Activated T-cell treated with anti-CD3 and anti-CD28 coated beads for 4 hours (primary cell): ENCODE measurements around the gene CERS5.
A peak's percentile ranks its signal among the peaks of the same experiment; 100 is the strongest.
"Not testable (repeated sequence)": the region's sequence is repeated elsewhere in the genome, so short reads cannot be mapped to it uniquely, and the experiment has no call there.

Source experiments
- DNase-seq: peaks from one replicate; pipeline ENCODE4 v3.0.0-alpha.2; 2020

The CERS5 gene

GRCh38 chr12:50186681-50187080 is 19.5 kb upstream of the CERS5 start:
- no peak for DNase-seq

GRCh38 chr12:50185970-50186663 is 18.9 kb upstream of the CERS5 start:
- no peak for DNase-seq

- no peak for DNase-seq
Measured at GRCh38 chr12:50185301-50185895, 18.2 kb upstream of the CERS5 start.

- DNase-seq: no peak
Measured at GRCh38 chr12:50184261-50184660, 17.1 kb upstream of the CERS5 start.

GRCh38 chr12:50182461-50182860 is 15.3 kb upstream of the CERS5 start:
- no peak for DNase-seq

- no peak for DNase-seq
Measured at GRCh38 chr12:50181691-50182090, 14.5 kb upstream of the CERS5 start.

GRCh38 chr12:50175716-50176026 is 8.5 kb upstream of the CERS5 start:
- DNase-seq: no peak

GRCh38 chr12:50174971-50175715 is 8.0 kb upstream of the CERS5 start:
- no peak for DNase-seq

- DNase-seq: peak; percentile 32
Measured at GRCh38 chr12:50166799-50167048, 445 bp downstream of the CERS5 start.

GRCh38 chr12:50164963-50165362 is 2.2 kb downstream of the CERS5 start:
- DNase-seq: no peak

- no peak for DNase-seq
Measured at GRCh38 chr12:50162230-50162629, 4.9 kb downstream of the CERS5 start.

- no peak for DNase-seq
Measured at GRCh38 chr12:50160643-50161042, 6.5 kb downstream of the CERS5 start.

GRCh38 chr12:50157259-50157658 is 9.9 kb downstream of the CERS5 start:
- no peak for DNase-seq

- no peak for DNase-seq
Measured at GRCh38 chr12:50156641-50157040, 10.5 kb downstream of the CERS5 start.

GRCh38 chr12:50154947-50155346 is 12.2 kb downstream of the CERS5 start:
- not testable (repeated sequence) for DNase-seq

GRCh38 chr12:50151047-50151687 is 16.0 kb downstream of the CERS5 start:
- no peak for DNase-seq

GRCh38 chr12:50149311-50149710 is 17.9 kb downstream of the CERS5 start:
- DNase-seq: no peak

- not testable (repeated sequence) for DNase-seq
Measured at GRCh38 chr12:50148011-50148410, 19.2 kb downstream of the CERS5 start.

GRCh38 chr12:50147281-50147680 is 19.9 kb downstream of the CERS5 start:
- DNase-seq: no peak

GRCh38 chr12:50145439-50145838 is 21.7 kb downstream of the CERS5 start:
- no peak for DNase-seq

GRCh38 chr12:50142993-50143392 is 24.2 kb downstream of the CERS5 start:
- DNase-seq: no peak

- DNase-seq: no peak
Measured at GRCh38 chr12:50132505-50133135, 34.5 kb downstream of the CERS5 start.

GRCh38 chr12:50129290-50129689 is 37.9 kb downstream of the CERS5 start:
- no peak for DNase-seq

GRCh38 chr12:50127546-50127945 is 39.6 kb downstream of the CERS5 start:
- no peak for DNase-seq
